ENCODE measurements around the gene PDSS2.

DNA sequence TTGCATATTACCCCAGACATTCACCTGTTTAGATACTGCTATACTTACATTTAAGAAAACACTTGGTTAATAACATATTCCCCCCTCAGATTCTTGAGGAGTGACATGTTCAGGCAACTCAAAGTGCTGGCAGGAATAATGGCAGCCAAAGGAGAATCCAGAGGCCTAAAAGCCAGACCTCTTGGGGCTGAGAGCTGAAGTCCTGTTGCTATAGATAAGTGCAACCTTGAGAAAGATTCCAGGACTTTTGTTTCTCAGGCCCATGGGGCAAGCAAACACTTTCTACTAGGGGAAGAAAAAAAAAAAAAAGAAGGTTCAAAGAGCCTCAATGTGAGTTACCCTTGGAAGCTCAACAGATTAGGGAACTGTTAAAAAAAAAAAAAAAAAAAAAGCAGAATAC is 211.2 kb downstream of the PDSS2 start:
- no peak for TF ChIP-seq TAF1 (IDR thresholded peaks at IDR 0.05; ENCODE audit: low read depth, low read length)
- no peak for TF ChIP-seq POLR2A (IDR thresholded peaks at IDR 0.05; ENCODE audit: low read depth, low read length)
- TF ChIP-seq POLR2AphosphoS5 (IDR thresholded peaks at IDR 0.05; ENCODE audit: low read depth, low read length), result no peak

Data from GM12891 (cell line).